Measurements from ENCODE around the gene INHA. TPM values are rescaled to one million over a fixed set of nuclear protein-coding genes. Genes with fewer than 3 reads are reported as not detected.
A peak's percentile ranks its signal among the peaks of the same experiment; 100 is the strongest.

INHA gene
- total and polyA plus RNA-seq, 12 donors = 18.9 to 704 (median 43.1) TPM

GRCh38 chr2:219607931-219608330 lies 35.8 kb downstream of the INHA start:
- no peak overlapping the region for H3K27ac ChIP-seq
- intact Hi-C loops (cut with DNase I) = no loop called here
- H3K36me3 ChIP-seq (replicated peaks in 1 of 2) = peaks cover 0 to 61% of the 10 kb centered on the region in 2 donors

GRCh38 chr2:219608399-219608964 lies 36.4 kb downstream of the INHA start:
- TF ChIP-seq POLR2A (IDR thresholded peaks at IDR 0.05) = no peak
- TF ChIP-seq CTCF (IDR thresholded peaks at IDR 0.05) = no peak
- Histone ChIP-seq H3K27ac (peak overlapping the region in 1 of 5 donors; percentile 81), H3K27me3 (no peaks in the 10 kb centered on the region), H3K9me3 (replicated peaks in 1 of 3) (no peaks in the 10 kb centered on the region), H3K4me3 (no peak overlapping the region), H3K36me3 (replicated peaks in 1 of 2) (peaks cover 0 to 57% of the 10 kb centered on the region in 2 donors), H3K4me1 (replicated peaks in 1 of 2) (no peaks in the 10 kb centered on the region)
- intact Hi-C loops (cut with DNase I) = no loop called here
- DNase-seq = no peak
- 83 to 88% (median 85%) methylated on average over 9 to 15 of the region's 15 CpGs for WGBS, 4 donors

More at GRCh38 chr2:219607931-219608330, 35.8 kb downstream of the INHA start:
- no peaks in the 10 kb centered on the region for H3K27me3 ChIP-seq
- no peaks in the 10 kb centered on the region for H3K9me3 ChIP-seq (replicated peaks in 1 of 3)
- H3K4me1 ChIP-seq (replicated peaks in 1 of 2) = no peaks in the 10 kb centered on the region
- no peak for DNase-seq
- no peak overlapping the region for H3K4me3 ChIP-seq
- WGBS, 4 donors = 92 to 95% (median 93%) methylated on average over 2 to 15 of the region's 15 CpGs
- no peak for TF ChIP-seq CTCF (IDR thresholded peaks at IDR 0.05)
- no peak for TF ChIP-seq POLR2A (IDR thresholded peaks at IDR 0.05)

DNA sequence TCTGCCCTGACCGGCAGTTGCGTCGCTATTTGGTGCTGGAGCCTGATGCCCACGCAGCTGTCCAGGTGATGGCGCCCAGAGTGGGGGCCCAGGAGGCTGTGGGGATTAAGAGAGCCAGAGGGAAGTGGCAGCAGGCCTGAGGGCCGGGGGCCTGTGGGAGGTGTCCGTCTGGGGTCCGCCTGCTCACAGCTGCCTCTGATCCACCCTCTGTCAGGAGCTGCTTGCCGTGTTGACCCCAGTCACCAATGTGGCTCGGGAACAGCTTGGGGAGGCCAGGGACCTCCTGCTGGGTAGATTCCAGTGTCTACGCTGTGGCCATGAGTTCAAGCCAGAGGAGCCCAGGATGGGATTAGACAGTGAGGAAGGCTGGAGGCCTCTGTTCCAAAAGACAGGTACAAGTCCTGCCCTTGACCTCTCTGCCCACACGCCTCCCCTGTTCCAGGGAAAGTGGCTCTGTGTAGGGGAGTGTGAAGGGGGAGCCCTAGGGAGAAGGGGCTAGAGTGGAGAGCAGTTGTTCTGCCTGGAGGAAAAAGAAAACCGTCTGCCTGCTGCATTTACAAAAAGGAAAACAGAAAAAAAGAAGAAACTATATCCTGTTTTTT lies 37.1 kb downstream of the INHA start:
- H3K27ac ChIP-seq = peak overlapping the region in 2 of 5 donors; percentile 39 to 81
- intact Hi-C loops (cut with DNase I) = no loop called here
- H3K4me1 ChIP-seq (replicated peaks in 1 of 2) = no peaks in the 10 kb centered on the region
- DNase-seq = peak in 1 of 7 donors; percentile 48
- no peaks in the 10 kb centered on the region for H3K9me3 ChIP-seq (replicated peaks in 1 of 3)
- peaks cover 0 to 52% of the 10 kb centered on the region in 2 donors for H3K36me3 ChIP-seq (replicated peaks in 1 of 2)
- 81 to 85% (median 83%) methylated on average over 10 to 13 of the region's 13 CpGs for whole genome bisulfite sequencing, 4 donors
- TF ChIP-seq CTCF (IDR thresholded peaks at IDR 0.05) (no peak), POLR2A (IDR thresholded peaks at IDR 0.05) (no peak)
- no peaks in the 10 kb centered on the region for H3K27me3 ChIP-seq
- H3K4me3 ChIP-seq = no peak overlapping the region

- no peak for DNase-seq
- no peak for TF ChIP-seq POLR2A (IDR thresholded peaks at IDR 0.05)
- no peak for TF ChIP-seq CTCF (IDR thresholded peaks at IDR 0.05)
- H3K36me3 ChIP-seq (replicated peaks in 1 of 2) = peaks cover 0 to 60% of the 10 kb centered on the region in 2 donors
- H3K4me1 ChIP-seq (replicated peaks in 1 of 2) = no peaks in the 10 kb centered on the region
- H3K9me3 ChIP-seq (replicated peaks in 1 of 3) = no peaks in the 10 kb centered on the region
- WGBS, 4 donors = 93 to 96% (median 95%) methylated on average over 8 to 9 of the region's 9 CpGs
- H3K27ac ChIP-seq = no peak overlapping the region
- intact Hi-C loops (cut with DNase I) = no loop called here
- no peak overlapping the region for H3K4me3 ChIP-seq
- no peaks in the 10 kb centered on the region for H3K27me3 ChIP-seq
Measured at GRCh38 chr2:219611306-219611705, 39.2 kb downstream of the INHA start.

All from adrenal gland (tissue), 12 donors.